ENCODE measurements around the gene ANKRD63. TPM values are rescaled to one million over a fixed set of nuclear protein-coding genes. Genes with fewer than 3 reads are reported as not detected.

Gene ANKRD63
- total RNA-seq = 1.1 TPM

GRCh38 chr15:40282869-40283614 is at the start of gene ANKRD63:
ANKRD63 (minus strand) TSS chr15:40283064; CDS start chr15:40282586, 478 bp downstream.
- DNase-seq (ENCODE audit: low read depth in 2 of 3, low spot score in 2 of 3) = peak in 1 of 3 donors; percentile 42

DNA sequence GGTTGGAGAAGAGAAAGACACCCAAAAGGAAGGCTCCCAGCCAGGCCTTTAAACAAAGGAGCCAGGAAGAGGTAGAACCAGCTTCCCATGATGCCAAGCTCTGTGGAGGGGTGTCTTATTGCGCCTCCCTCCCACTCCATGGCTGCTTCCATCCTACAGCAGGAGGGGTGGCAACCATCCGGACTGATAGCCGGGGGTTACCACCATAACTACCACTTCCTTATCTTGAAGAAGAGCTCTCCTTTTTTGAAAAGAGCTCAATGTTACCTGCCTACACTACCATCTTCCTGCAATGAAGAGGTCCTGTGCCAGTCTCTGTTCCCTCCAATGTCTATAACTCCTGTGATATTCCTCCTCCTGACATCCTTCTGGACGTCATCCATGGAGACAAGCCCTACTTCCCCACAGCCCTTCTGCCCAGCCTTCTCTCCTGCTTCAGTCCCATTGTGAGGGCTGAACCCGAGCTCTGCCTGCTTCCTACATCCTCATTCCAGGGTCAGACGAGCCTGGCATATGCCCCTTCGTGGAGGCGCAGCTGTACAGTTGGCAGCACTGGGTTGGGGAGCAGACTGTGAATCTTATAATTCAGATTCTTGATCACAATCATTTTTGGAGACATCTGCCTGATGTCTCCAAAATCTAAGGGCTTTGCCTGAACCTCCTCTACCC is 49.4 kb upstream of the ANKRD63 start:
- no peak for DNase-seq (ENCODE audit: low read depth in 2 of 3, low spot score in 2 of 3)

DNA sequence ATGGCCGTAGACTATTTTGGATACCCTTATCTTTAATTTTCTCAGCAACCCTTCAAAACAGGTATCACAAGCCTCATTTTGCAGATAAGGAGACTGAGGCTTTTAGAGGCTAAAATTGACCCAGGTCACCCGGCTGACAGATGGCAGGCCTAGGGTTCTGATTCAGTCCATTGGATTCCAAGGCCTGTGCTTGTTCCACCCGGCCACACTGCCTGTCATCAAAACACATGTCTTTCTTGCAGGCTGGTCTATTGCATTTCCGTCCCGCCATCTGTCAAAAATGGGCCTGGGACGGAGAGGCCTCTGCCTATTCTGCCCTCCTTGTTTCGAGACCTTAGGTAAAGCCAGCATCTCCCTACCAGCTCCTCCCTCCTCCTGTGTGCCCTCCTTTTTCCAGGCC is 48.8 kb upstream of the ANKRD63 start:
- no peak for DNase-seq (ENCODE audit: low read depth in 2 of 3, low spot score in 2 of 3)

GRCh38 chr15:40331026-40331425 is 48.2 kb upstream of the ANKRD63 start:
- DNase-seq (ENCODE audit: low read depth in 2 of 3, low spot score in 2 of 3) = no peak

- DNase-seq (ENCODE audit: low read depth in 2 of 3, low spot score in 2 of 3) = peak in 1 of 3 donors; percentile 42
These were observed 47.5 kb upstream of the ANKRD63 start for GRCh38 chr15:40330368-40330836.

- DNase-seq (ENCODE audit: low read depth in 2 of 3, low spot score in 2 of 3) = no peak
These were observed 46.9 kb upstream of the ANKRD63 start for GRCh38 chr15:40329804-40330203.

- DNase-seq (ENCODE audit: low read depth in 2 of 3, low spot score in 2 of 3) = no peak
These were observed 45.9 kb upstream of the ANKRD63 start for GRCh38 chr15:40328751-40329150.

DNA sequence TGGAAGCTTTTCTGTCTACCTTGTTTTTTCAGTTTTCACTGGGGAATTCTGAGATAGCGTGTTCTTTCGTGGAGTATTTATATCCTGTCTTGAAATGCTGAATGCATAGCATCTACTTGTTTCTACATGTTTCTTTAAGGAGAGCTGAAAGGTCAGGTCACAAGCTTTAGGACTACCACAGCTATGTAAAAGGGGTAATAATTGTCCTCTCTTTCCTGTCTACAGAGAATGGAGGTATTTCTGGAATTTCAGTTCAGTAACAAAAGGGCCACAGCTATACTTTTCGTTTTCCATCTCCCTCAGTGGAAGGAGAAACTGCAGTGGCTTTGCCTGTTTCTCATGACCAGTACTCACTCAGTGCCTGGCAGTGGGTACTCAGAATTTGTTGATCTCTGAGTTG is 45.3 kb upstream of the ANKRD63 start:
- no peak for DNase-seq (ENCODE audit: low read depth in 2 of 3, low spot score in 2 of 3)

GRCh38 chr15:40327457-40327856 is 44.6 kb upstream of the ANKRD63 start:
- no peak for DNase-seq (ENCODE audit: low read depth in 2 of 3, low spot score in 2 of 3)

- DNase-seq (ENCODE audit: low read depth in 2 of 3, low spot score in 2 of 3) = no peak
These were observed 42.8 kb upstream of the ANKRD63 start for GRCh38 chr15:40325700-40326099.

- no peak for DNase-seq (ENCODE audit: low read depth in 2 of 3, low spot score in 2 of 3)
These were observed 42.3 kb upstream of the ANKRD63 start for GRCh38 chr15:40325188-40325587.

- no peak for DNase-seq (ENCODE audit: low read depth in 2 of 3, low spot score in 2 of 3)
These were observed 41.4 kb upstream of the ANKRD63 start for GRCh38 chr15:40323953-40324937.

DNA sequence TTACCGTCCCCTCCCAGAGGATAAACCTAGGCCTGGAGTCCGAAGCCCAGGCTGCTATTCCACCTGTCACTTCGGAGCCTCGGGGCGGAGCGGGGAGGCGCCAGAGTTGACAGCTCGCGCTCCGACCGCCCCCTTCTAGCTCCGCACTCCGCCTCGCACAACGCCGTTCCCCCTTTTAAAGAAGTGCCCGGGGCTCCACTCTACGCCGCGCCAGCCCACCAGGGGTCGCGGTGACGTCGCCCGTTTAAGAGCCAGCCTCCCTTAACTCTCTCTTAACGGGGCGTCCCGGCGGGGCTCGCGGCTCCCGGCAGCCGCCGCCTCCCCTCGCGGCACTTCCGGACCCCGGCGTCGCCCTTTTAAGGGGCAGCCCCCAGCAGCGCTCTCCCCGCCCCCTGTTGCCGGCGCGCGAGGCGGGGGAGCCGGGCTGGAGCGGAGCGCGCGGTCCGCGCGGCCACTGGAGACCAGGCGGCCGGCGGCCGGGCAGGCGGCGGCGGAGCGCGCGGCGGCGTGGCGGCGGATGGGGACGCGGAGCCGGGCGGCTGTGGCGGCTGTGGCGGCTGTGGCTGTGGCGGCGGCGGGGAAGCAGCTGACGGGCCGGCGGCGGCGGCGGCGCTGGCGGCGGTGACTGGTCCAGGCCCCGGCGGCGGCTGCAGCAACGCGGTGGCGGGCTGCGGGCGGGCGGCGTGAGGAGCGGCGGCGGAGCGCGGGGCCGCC is 40.5 kb upstream of the ANKRD63 start, which contains the start of gene INAFM2:
INAFM2 (plus strand) TSS at position 454 of the 714 bp plus-strand sequence. CDS start 364 bp downstream, outside the sequence.
- DNase-seq (ENCODE audit: low read depth in 2 of 3, low spot score in 2 of 3) = peak; percentile 81 to 98 (median 96)

DNA sequence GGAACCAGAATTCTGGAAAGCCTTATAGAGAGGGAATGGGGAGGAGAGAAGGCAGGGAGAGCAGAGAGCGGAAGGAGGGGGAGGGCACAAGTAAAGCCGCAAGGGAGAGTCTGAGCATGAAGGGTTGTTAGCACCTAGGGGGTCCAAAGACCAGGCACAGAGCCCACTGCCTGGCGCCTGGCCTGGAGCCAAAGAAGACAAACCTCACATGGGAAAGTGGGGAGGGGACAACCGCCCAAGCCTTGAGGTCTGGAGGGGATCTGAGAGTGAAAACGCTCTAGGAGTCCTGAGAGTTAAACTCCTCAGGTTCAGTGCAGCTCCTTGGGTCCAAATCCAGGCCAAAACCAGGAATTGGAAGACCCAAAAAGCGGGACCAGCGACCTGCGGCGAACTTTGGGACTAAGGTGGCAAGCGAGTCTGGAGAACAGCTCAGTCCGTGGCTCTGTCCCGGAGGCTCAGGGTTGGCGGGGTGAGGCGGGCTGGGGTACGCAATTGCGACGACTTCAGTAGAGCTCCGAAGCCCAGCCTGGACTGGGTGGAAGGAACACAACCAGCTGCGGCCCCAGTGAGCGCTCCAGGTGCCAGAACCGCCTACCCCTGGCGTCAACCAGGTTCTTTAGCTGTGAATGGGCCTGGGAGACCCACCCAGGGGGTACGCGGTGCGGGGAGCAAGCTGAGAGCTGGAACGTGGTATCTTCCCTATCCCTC is 39.8 kb upstream of the ANKRD63 start:
- no peak for DNase-seq (ENCODE audit: low read depth in 2 of 3, low spot score in 2 of 3)

DNA sequence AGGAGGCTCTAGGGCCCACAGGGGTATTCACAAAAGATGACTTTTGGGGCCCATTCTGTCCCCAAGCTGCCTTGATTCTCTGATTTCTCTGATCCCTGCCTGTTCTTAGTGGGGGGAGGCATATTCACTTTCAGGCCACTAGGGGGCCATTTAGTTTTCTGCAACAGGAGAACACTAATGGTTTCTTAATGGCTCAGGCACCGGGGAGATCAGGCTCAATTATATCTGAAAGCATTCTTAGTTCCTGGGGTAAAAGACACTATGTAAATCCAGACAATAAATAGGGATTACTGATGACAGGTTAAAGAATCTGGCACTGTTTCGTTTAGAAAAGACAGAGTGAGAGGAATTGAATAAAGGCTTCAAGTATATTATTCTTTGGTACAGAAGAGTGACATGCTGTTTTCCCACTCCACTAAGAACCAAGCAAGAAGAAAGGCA is 38.1 kb upstream of the ANKRD63 start:
- DNase-seq (ENCODE audit: low read depth in 2 of 3, low spot score in 2 of 3) = peak in 1 of 3 donors; percentile 82

DNA sequence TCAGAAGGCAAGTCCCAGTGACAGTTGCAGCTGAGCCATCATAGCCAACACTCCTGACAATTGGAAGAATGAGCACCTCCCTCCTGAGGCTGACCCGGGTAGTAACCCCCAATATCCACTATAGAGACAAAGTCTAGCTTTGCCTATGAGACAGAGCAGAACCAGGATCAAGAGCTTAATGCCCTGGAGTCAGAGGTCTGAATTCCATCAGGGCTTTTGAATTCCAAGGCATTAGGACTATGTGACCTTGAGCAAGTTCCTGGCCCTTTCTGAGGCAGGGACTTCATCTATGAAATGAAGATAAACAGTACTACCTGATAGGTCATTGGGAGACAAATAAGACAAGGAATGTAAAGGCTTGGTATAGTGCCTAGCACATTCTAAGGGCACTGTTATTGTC is 37.5 kb upstream of the ANKRD63 start:
- no peak for DNase-seq (ENCODE audit: low read depth in 2 of 3, low spot score in 2 of 3)

DNA sequence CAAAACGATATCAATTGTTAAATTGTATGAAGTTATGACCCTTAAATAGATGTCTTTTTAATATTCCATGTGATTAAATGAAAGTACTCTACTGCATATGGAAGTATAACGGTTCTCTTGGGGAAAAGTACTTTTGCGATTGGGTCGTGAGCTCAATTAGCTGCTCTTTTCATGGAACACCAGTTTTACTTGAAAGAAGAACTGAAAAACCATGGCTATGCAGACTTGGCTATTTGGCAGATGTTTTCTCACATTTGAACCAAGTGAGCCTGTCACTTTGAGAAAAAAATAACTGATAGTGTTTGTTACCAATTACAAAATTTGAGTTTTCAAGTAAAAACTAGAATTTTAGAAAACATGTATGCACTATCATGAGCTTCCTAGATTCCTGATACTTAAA is 34.7 kb upstream of the ANKRD63 start:
- no peak for DNase-seq (ENCODE audit: low read depth in 2 of 3, low spot score in 2 of 3)

DNA sequence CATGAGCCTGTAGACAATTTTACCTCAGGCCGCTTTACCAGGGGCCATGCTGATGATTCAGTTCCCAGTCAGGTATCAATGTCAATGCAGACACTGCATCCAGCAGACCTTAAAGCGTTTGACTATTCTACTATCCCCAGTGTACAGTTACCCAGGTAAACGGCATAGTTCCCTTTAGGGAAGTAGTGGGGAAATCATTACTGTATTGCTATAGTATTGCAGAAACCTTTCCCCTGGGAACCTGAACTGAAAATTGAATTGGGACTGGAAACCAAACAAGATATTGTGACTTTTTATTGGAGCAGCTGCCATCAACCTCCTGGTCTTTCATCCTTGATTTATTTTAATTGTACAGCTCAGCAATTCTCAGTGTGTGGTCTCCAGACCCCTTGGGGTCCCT is 34.1 kb upstream of the ANKRD63 start:
- DNase-seq (ENCODE audit: low read depth in 2 of 3, low spot score in 2 of 3) = no peak

DNA sequence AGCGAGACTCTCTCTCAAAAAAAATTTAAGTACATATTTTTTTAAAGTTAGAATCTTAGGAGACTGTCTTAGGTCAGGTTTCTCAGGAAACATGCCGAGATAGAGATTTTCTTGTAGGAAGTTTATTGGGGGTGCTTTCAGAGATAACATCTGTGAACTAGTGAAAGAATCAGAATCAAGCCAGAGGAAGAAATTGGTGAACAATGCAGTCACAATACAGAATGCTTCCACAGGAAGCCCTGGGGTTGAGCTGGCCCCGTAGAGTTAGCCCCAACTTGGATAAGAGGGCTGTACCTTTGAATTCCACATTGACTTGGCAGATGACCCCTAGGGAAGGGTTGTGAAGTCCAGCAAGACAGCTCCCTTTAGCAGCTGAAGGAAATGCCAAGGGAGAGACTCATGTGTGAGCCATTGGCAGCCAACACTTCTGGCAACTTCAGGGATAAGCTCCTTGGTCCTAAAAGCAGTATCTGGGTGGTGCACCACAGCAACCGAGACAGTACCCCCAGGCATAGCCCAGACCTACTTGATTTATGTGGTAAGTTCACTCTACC is 31.9 kb upstream of the ANKRD63 start:
- no peak for DNase-seq (ENCODE audit: low read depth in 2 of 3, low spot score in 2 of 3)
